HepG2 (cell line): ENCODE measurements around the gene SYPL1. TPM values are rescaled to one million over a fixed set of nuclear protein-coding genes. Genes with fewer than 3 reads are reported as not detected.

Experiments used
- ASH2L ChIP-seq: fragments of 300-600, 200-600 bp; sonication (generic); IDR thresholded peaks from 2 replicates; pipeline ENCODE4 v1.7.0; 2017; ENCODE audit warnings: low read depth, mild to moderate bottlenecking, moderate library complexity, mixed read lengths, low read length; ENCODE audit not compliant: insufficient read length
- ELF1 ChIP-seq: sonication (generic); formaldehyde crosslinking; IDR thresholded peaks from 2 replicates; pipeline ENCODE4 v1.4.0; 2020; ENCODE audit warnings: missing genetic modification reagents
- FOXO4 ChIP-seq: sonication (generic); formaldehyde crosslinking; conservative IDR thresholded peaks from 2 replicates; pipeline ENCODE4 v1.8.1; 2023; ENCODE audit warnings: missing genetic modification reagents
- KAT7 ChIP-seq: IDR thresholded peaks from 2 replicates; pipeline ENCODE4 v1.6.1; 2018; ENCODE audit warnings: borderline replicate concordance, missing compliant biosample characterization
- KLF15 ChIP-seq: sonication (generic); formaldehyde crosslinking; IDR thresholded peaks from 2 replicates; pipeline ENCODE4 v1.8.1; 2023; ENCODE audit warnings: borderline replicate concordance, mild to moderate bottlenecking, inconsistent platforms, missing genetic modification reagents, mixed read lengths
- MTA3 ChIP-seq: sonication (generic); formaldehyde crosslinking; IDR thresholded peaks from 2 replicates; pipeline ENCODE4 v1.4.0; 2020; ENCODE audit warnings: missing genetic modification reagents
- MXD1 ChIP-seq: sonication (generic); formaldehyde crosslinking; IDR thresholded peaks from 2 replicates; pipeline ENCODE4 v1.4.0; 2020; ENCODE audit warnings: mild to moderate bottlenecking, missing genetic modification reagents
- NPAS2 ChIP-seq: sonication (generic); formaldehyde crosslinking; IDR thresholded peaks from 2 replicates; pipeline ENCODE4 v1.8.0; 2022; ENCODE audit warnings: mild to moderate bottlenecking, missing genetic modification reagents, borderline replicate concordance
- SOX13 ChIP-seq, 3 experiments: fragments of 450-650 bp in 1 of 3; sonication (generic) in 1 of 3; formaldehyde crosslinking in 1 of 3; IDR thresholded peaks in 2 of 3; conservative IDR thresholded peaks in 1 of 3; 2 replicates each; pipeline versions ENCODE4 v1.5.0 to v1.6.1; 2016 to 2020; ENCODE audit warnings: antibody characterized with exemption in 1 of 3, mild to moderate bottlenecking in 1 of 3, missing compliant biosample characterization in 1 of 3, missing genetic modification reagents in 1 of 3, moderate library complexity in 1 of 3
- STAT5B ChIP-seq: sonication (generic); formaldehyde crosslinking; IDR thresholded peaks from 2 replicates; pipeline ENCODE4 v1.4.0; 2020; ENCODE audit warnings: missing genetic modification reagents
- SUZ12 ChIP-seq: fragments of 150-350 bp; IDR thresholded peaks from 2 replicates; pipeline ENCODE4 v1.6.1; 2014; ENCODE audit warnings: low read depth, low read length
- TRAFD1 ChIP-seq: sonication (generic); formaldehyde crosslinking; IDR thresholded peaks from 2 replicates; pipeline ENCODE4 v1.5.1; 2020; ENCODE audit warnings: missing genetic modification reagents, mild to moderate bottlenecking, borderline replicate concordance
- TSC22D2 ChIP-seq: sonication (generic); formaldehyde crosslinking; IDR thresholded peaks from 2 replicates; pipeline ENCODE4 v1.5.1; 2020; ENCODE audit warnings: missing genetic modification reagents, mild to moderate bottlenecking, borderline replicate concordance
- ZBTB33 ChIP-seq: sonication (generic); formaldehyde crosslinking; IDR thresholded peaks from 2 replicates; pipeline ENCODE4 v1.4.0; 2020; ENCODE audit warnings: missing genetic modification reagents
- ZFP1 ChIP-seq: IDR thresholded peaks from 2 replicates; pipeline ENCODE4 v1.6.1; 2016
- ZNF33A ChIP-seq: sonication (generic); formaldehyde crosslinking; IDR thresholded peaks from 2 replicates; pipeline ENCODE4 v1.5.1; 2020; ENCODE audit warnings: missing genetic modification reagents, mild to moderate bottlenecking, moderate library complexity, borderline replicate concordance
- ZNF709 ChIP-seq: sonication (generic); formaldehyde crosslinking; IDR thresholded peaks from 2 replicates; pipeline ENCODE4 v1.5.0; 2020; ENCODE audit warnings: mild to moderate bottlenecking, missing genetic modification reagents
- ZNF816 ChIP-seq: sonication (generic); formaldehyde crosslinking; IDR thresholded peaks from 2 replicates; pipeline ENCODE4 v1.8.0; 2022; ENCODE audit warnings: missing genetic modification reagents, mild to moderate bottlenecking, borderline replicate concordance
- ZSCAN31 ChIP-seq: sonication (generic); formaldehyde crosslinking; IDR thresholded peaks from 2 replicates; pipeline ENCODE4 v1.5.0; 2020; ENCODE audit warnings: low read depth, mild to moderate bottlenecking, missing genetic modification reagents
- ZSCAN9 ChIP-seq: IDR thresholded peaks from 2 replicates; pipeline ENCODE4 v1.6.1; 2016; ENCODE audit warnings: borderline replicate concordance
- polyA plus RNA-seq, 8 experiments: library from polyadenylated mRNA; depleted of rRNA in 3 of 8; stranded (reverse) in 7 of 8; unstranded in 1 of 8; fragments of >200 nt; fragmentation: Illumina TruSeq in 4 of 8; extraction: Trizol in 4 of 8; gene quantifications; 2 replicates each; pipeline versions ENCODE4 v1.2.1 to v1.2.3, GENCODE V29; 2011 to 2016; ENCODE audit warnings: low read depth in 4 of 8, missing spikeins in 1 of 8, mixed read lengths in 1 of 8; ENCODE audit not compliant: insufficient read depth in 1 of 8
- total RNA-seq, 5 experiments: library from RNA; depleted of rRNA; stranded (reverse); fragments of >200 nt; fragmentation: Illumina TruSeq; extraction: Trizol; gene quantifications; 2 replicates each; pipeline ENCODE4 v1.2.3, GENCODE V29; 2016; ENCODE audit warnings: low read depth in 1 of 5
- TF ChIP-seq, protein P1 (sequence below): sonication (generic); formaldehyde crosslinking; conservative IDR thresholded peaks from 2 replicates; pipeline ENCODE4 v1.8.0; 2022; ENCODE audit warnings: mild to moderate bottlenecking, moderate library complexity, missing genetic modification reagents

The SYPL1 gene
- total and polyA plus RNA-seq, 2 of the 13 experiments (the other 11 are each of a cell fraction or from before 2014, with no cell fraction given): 27.5 to 40.2 TPM

DNA sequence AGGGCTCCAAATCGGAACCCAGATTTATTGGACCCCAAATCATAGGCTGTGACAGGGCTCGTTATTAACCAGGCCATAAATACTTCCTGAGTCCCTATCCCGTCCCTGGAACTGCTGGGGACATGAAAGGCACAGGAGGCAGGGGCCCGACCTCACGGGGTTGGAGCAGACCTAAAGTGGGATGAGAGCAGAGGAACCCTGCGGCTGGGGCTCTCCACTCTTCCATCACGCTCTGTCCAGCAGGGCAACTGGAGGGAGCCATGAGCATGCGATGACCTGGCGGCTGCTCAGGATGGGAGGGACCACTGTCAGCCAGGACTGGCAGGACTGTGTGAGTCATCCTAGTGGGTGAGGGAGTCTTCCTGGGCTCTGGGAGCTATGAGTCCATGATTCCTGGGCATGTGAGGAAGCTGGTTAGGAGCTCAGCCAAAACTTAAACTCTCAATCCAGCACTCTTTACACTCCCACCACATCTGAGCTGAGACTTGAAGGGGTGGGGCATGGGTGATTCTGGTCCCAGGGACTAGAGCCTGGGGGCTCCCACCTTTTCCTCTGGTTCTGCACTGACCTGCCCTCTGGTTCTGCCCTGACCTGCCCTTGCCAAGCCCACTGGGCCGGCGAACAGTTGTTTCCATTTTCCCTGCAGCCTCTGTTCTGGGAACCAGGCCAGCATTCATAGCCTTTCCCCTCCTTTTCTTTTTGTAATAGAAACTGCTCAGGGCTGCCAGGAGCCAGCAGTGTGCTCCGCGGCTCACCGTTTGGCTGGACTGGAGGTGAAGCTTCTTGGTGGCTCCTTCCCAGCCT, 47.1 kb downstream of the SYPL1 start (continued):
- no peak for TF ChIP-seq ZNF33A (CRISPR knock-in tag)
- TF ChIP-seq ASH2L: peak; percentile 23
- TF ChIP-seq TSC22D2 (CRISPR knock-in tag): no peak
- TF ChIP-seq ZNF709 (CRISPR knock-in tag): no peak
- TF ChIP-seq MTA3 (CRISPR knock-in tag): no peak
- no peak for TF ChIP-seq TRAFD1 (CRISPR knock-in tag)
- no peak for TF ChIP-seq ELF1 (CRISPR knock-in tag)
- TF ChIP-seq, protein P1, sequence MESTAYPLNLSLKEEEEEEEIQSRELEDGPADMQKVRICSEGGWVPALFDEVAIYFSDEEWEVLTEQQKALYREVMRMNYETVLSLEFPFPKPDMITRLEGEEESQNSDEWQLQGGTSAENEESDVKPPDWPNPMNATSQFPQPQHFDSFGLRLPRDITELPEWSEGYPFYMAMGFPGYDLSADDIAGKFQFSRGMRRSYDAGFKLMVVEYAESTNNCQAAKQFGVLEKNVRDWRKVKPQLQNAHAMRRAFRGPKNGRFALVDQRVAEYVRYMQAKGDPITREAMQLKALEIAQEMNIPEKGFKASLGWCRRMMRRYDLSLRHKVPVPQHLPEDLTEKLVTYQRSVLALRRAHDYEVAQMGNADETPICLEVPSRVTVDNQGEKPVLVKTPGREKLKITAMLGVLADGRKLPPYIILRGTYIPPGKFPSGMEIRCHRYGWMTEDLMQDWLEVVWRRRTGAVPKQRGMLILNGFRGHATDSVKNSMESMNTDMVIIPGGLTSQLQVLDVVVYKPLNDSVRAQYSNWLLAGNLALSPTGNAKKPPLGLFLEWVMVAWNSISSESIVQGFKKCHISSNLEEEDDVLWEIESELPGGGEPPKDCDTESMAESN (CRISPR knock-in tag): no peak
- TF ChIP-seq FOXO4 (CRISPR knock-in tag): no peak
- no peak for TF ChIP-seq ZNF816 (CRISPR knock-in tag)
- no peak for TF ChIP-seq STAT5B (CRISPR knock-in tag)
- TF ChIP-seq ZSCAN9 (CRISPR knock-in tag): no peak
- no peak for TF ChIP-seq SOX13 (IDR thresholded peaks at IDR 0.05)
- TF ChIP-seq SOX13 (CRISPR knock-in tag; conservative IDR thresholded peaks at IDR 0.05 in 1 of 2, IDR thresholded peaks at IDR 0.05 in 1 of 2): no peak
- no peak for TF ChIP-seq ZFP1 (CRISPR knock-in tag)
- TF ChIP-seq KAT7 (CRISPR knock-in tag): no peak
- TF ChIP-seq SUZ12: no peak
- TF ChIP-seq ZBTB33 (CRISPR knock-in tag): no peak
- peak; percentile 43; the same call in 1 of the 2 replicates for TF ChIP-seq ZSCAN31 (CRISPR knock-in tag)
- no peak for TF ChIP-seq NPAS2 (CRISPR knock-in tag)
- TF ChIP-seq KLF15 (CRISPR knock-in tag): no peak
- no peak for TF ChIP-seq MXD1
